ENCODE measurements around the gene OGA. TPM values are rescaled to one million over a fixed set of nuclear protein-coding genes. Genes with fewer than 3 reads are reported as not detected.
A peak's percentile ranks its signal among the peaks of the same experiment; 100 is the strongest.

The OGA gene
- total RNA-seq, 2 donors from 2014 or later, result 119 to 291 TPM

GRCh38 chr10:101828766-101829551 is 10.7 kb upstream of the OGA start:
- Mint-ChIP-seq H3K27me3 (no peaks in the 10 kb centered on the region), H3K36me3 (ENCODE audit: low read depth) (peaks cover 15% of the 10 kb centered on the region), H3K27ac (no peak overlapping the region), H3K4me1 (peaks cover 33% of the 10 kb centered on the region), H3K9me3 (no peaks in the 10 kb centered on the region), H3K4me3 (no peak overlapping the region)
- ATAC-seq (replicated peaks), result no peak

GRCh38 chr10:101827919-101828600 is 9.8 kb upstream of the OGA start:
- Mint-ChIP-seq H3K36me3 (ENCODE audit: low read depth) (peaks cover 15% of the 10 kb centered on the region), H3K27ac (no peak overlapping the region), H3K4me1 (peaks cover 25% of the 10 kb centered on the region), H3K4me3 (no peak overlapping the region), H3K9me3 (no peaks in the 10 kb centered on the region), H3K27me3 (no peaks in the 10 kb centered on the region)
- ATAC-seq (replicated peaks), result no peak

- Mint-ChIP-seq H3K27ac (no peak overlapping the region), H3K27me3 (no peaks in the 10 kb centered on the region), H3K36me3 (ENCODE audit: low read depth) (peaks cover 15% of the 10 kb centered on the region), H3K4me1 (peaks cover 25% of the 10 kb centered on the region), H3K4me3 (no peak overlapping the region), H3K9me3 (no peaks in the 10 kb centered on the region)
- no peak for ATAC-seq (replicated peaks)
These were observed 8.7 kb upstream of the OGA start for GRCh38 chr10:101826852-101827434.

GRCh38 chr10:101824736-101825135 is 6.5 kb upstream of the OGA start:
- H3K27me3 Mint-ChIP-seq, result no peaks in the 10 kb centered on the region
- ATAC-seq (replicated peaks), result no peak
- H3K27ac Mint-ChIP-seq, result no peak overlapping the region
- H3K4me1 Mint-ChIP-seq, result peaks cover 16% of the 10 kb centered on the region
- H3K9me3 Mint-ChIP-seq, result no peaks in the 10 kb centered on the region
- H3K36me3 Mint-ChIP-seq (ENCODE audit: low read depth), result peaks cover 6% of the 10 kb centered on the region
- H3K4me3 Mint-ChIP-seq, result no peak overlapping the region

- Mint-ChIP-seq H3K9me3 (no peaks in the 10 kb centered on the region), H3K4me1 (peaks cover 28% of the 10 kb centered on the region), H3K27me3 (no peaks in the 10 kb centered on the region), H3K4me3 (peak overlapping the region; percentile 99), H3K36me3 (ENCODE audit: low read depth) (peaks cover 50% of the 10 kb centered on the region), H3K27ac (peak overlapping the region; percentile 100)
- peak; percentile 54 for ATAC-seq (replicated peaks)
These were observed 809 bp upstream of the OGA start for GRCh38 chr10:101818872-101819633.

- Mint-ChIP-seq H3K4me3 (peak overlapping the region; percentile 99), H3K4me1 (peaks cover 25% of the 10 kb centered on the region), H3K27ac (peak overlapping the region; percentile 100), H3K9me3 (no peaks in the 10 kb centered on the region), H3K36me3 (ENCODE audit: low read depth) (peaks cover 65% of the 10 kb centered on the region), H3K27me3 (no peaks in the 10 kb centered on the region)
- ATAC-seq (replicated peaks), result peak; percentile 9
These were observed 716 bp downstream of the OGA start for GRCh38 chr10:101817337-101818118.

GRCh38 chr10:101816913-101817336 is 1.3 kb downstream of the OGA start:
- no peak for ATAC-seq (replicated peaks)
- peak overlapping the region; percentile 100 for H3K27ac Mint-ChIP-seq

GRCh38 chr10:101816376-101816775 is 1.9 kb downstream of the OGA start:
- Mint-ChIP-seq H3K4me1 (peaks cover 17% of the 10 kb centered on the region), H3K4me3 (peak overlapping the region; percentile 99), H3K36me3 (ENCODE audit: low read depth) (peaks cover 76% of the 10 kb centered on the region), H3K9me3 (no peaks in the 10 kb centered on the region), H3K27me3 (no peaks in the 10 kb centered on the region), H3K27ac (peak overlapping the region; percentile 100)
- no peak for ATAC-seq (replicated peaks)

More at GRCh38 chr10:101816913-101817336, 1.3 kb downstream of the OGA start:
- Mint-ChIP-seq H3K27me3 (no peaks in the 10 kb centered on the region), H3K9me3 (no peaks in the 10 kb centered on the region), H3K36me3 (ENCODE audit: low read depth) (peaks cover 71% of the 10 kb centered on the region), H3K4me3 (peak overlapping the region; percentile 99), H3K4me1 (peaks cover 22% of the 10 kb centered on the region)

GRCh38 chr10:101814466-101815071 is 3.7 kb downstream of the OGA start:
- Mint-ChIP-seq H3K4me3 (peak overlapping the region; percentile 99), H3K4me1 (peaks cover 12% of the 10 kb centered on the region), H3K36me3 (ENCODE audit: low read depth) (peaks cover 94% of the 10 kb centered on the region), H3K9me3 (no peaks in the 10 kb centered on the region), H3K27me3 (no peaks in the 10 kb centered on the region), H3K27ac (peak overlapping the region; percentile 100)
- ATAC-seq (replicated peaks), result peak; percentile 16

- Mint-ChIP-seq H3K36me3 (ENCODE audit: low read depth) (peaks cover 99% of the 10 kb centered on the region), H3K4me1 (peaks cover 14% of the 10 kb centered on the region), H3K27me3 (no peaks in the 10 kb centered on the region), H3K27ac (peak overlapping the region; percentile 41), H3K9me3 (no peaks in the 10 kb centered on the region), H3K4me3 (no peak overlapping the region)
- no peak for ATAC-seq (replicated peaks)
These were observed 5.6 kb downstream of the OGA start for GRCh38 chr10:101812606-101813005.

GRCh38 chr10:101807158-101807557 is 11.1 kb downstream of the OGA start:
- no peak overlapping the region for H3K27ac Mint-ChIP-seq
- peaks cover 100% of the 10 kb centered on the region for H3K36me3 Mint-ChIP-seq (ENCODE audit: low read depth)
- H3K27me3 Mint-ChIP-seq, result no peaks in the 10 kb centered on the region
- H3K4me1 Mint-ChIP-seq, result peaks cover 3% of the 10 kb centered on the region
- ATAC-seq (replicated peaks), result no peak
- H3K9me3 Mint-ChIP-seq, result no peaks in the 10 kb centered on the region
- H3K4me3 Mint-ChIP-seq, result no peak overlapping the region

- no peak overlapping the region for H3K27ac Mint-ChIP-seq
These were observed 14.7 kb downstream of the OGA start for GRCh38 chr10:101803511-101803910.

GRCh38 chr10:101797403-101798059 is 20.7 kb downstream of the OGA start:
- Mint-ChIP-seq H3K27me3 (no peaks in the 10 kb centered on the region), H3K27ac (peak overlapping the region; percentile 43), H3K4me3 (no peak overlapping the region), H3K9me3 (no peaks in the 10 kb centered on the region), H3K36me3 (ENCODE audit: low read depth) (peaks cover 100% of the 10 kb centered on the region), H3K4me1 (peaks cover 11% of the 10 kb centered on the region)
- no peak for ATAC-seq (replicated peaks)

More at GRCh38 chr10:101803511-101803910, 14.7 kb downstream of the OGA start:
- Mint-ChIP-seq H3K4me3 (no peak overlapping the region), H3K27me3 (no peaks in the 10 kb centered on the region), H3K36me3 (ENCODE audit: low read depth) (peaks cover 100% of the 10 kb centered on the region), H3K4me1 (peaks cover 15% of the 10 kb centered on the region), H3K9me3 (no peaks in the 10 kb centered on the region)
- no peak for ATAC-seq (replicated peaks)
